ENCODE data around the gene TTC28.

Gene TTC28

DNA sequence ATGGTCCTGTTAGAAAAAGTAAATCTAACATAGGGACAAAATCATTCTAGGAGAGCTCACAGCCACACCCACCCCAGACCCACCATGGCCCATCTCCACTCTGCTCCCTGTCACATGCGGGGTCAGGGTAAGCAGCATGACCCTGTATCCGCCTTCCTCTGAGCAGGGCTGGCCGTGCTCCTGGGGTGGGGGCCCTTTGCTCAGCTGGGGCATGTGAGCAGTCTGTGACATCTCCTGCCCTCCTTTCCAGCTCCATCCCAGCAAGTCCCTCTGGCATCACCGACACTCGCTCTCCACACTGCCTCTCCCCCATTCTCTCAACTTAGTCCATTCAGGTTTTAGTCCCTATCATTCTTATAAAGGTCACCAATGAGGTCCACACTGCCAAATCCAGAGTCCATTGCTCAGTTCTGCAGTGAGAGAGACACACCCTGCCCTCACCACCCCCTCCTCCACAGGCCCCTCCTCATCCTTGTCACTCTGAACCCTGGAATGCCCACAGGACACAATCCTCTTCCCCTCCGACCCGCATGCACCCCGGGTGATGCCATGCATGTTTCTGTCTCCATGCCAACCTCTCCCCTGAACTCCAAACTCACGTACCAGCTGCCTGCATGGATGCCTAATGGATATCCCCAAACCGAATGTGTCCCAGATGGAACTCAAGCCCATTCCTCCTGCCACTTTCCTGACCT is 695.5 kb downstream of the TTC28 start:
- Histone ChIP-seq H4K20me1 (no peaks in the 10 kb centered on the region), H3K9me3 (no peaks in the 10 kb centered on the region), H3K9ac (no peak overlapping the region), H3K4me2 (no peak overlapping the region), H3K27me3 (no peaks in the 10 kb centered on the region), H3K4me3 (no peak overlapping the region), H3K36me3 (peaks cover 14% of the 10 kb centered on the region; the same call in 1 of the 2 replicates), H3K27ac (no peak overlapping the region), H3K4me1 (peaks cover 28% of the 10 kb centered on the region)
- no peak for TF ChIP-seq Cebpa-rat (IDR thresholded peaks at IDR 0.05)

- Histone ChIP-seq H4K20me1 (no peaks in the 10 kb centered on the region), H3K9me3 (no peaks in the 10 kb centered on the region), H3K4me1 (peaks cover 28% of the 10 kb centered on the region), H3K4me3 (no peak overlapping the region), H3K4me2 (no peak overlapping the region), H3K9ac (no peak overlapping the region), H3K27me3 (no peaks in the 10 kb centered on the region), H3K36me3 (peaks cover 14% of the 10 kb centered on the region; the same call in 1 of the 2 replicates), H3K27ac (no peak overlapping the region)
- no peak for TF ChIP-seq Cebpa-rat (IDR thresholded peaks at IDR 0.05)
Measured at GRCh38 chr22:27983361-27983791, 696.3 kb downstream of the TTC28 start.

DNA sequence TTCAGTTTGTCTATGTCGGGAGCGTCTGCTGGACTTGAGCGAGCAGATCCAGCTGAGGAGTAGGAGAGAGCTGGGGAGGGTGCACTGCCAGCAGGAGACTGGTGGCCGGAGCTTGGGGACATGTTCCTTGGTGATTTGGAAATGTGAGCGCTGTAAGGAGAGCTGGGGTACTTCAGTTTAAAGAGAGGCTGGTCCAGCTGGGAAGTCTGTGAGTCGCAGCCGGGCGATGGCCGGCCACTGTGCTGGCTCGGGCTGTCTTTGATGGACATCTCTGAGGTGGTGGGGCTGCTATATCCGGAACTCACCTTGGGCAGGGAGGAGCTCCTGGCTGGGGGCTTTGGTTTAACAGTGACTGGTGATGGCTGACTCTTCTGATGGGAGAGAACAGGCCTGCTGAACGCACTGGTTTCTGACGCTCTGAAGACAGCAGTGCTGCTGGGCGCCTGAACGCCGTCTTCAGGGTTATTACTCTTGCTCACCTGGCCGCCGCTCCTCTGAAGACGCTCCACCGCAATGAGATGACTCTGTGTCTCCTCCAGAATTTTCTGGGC is 696.9 kb downstream of the TTC28 start:
- no peak overlapping the region for H3K4me2 ChIP-seq
- H3K9me3 ChIP-seq: no peaks in the 10 kb centered on the region
- H3K27me3 ChIP-seq: no peaks in the 10 kb centered on the region
- peaks cover 25% of the 10 kb centered on the region for H3K4me1 ChIP-seq
- peaks cover 14% of the 10 kb centered on the region; the same call in 1 of the 2 replicates for H3K36me3 ChIP-seq
- no peak overlapping the region for H3K4me3 ChIP-seq
- no peak overlapping the region for H3K9ac ChIP-seq
- H3K27ac ChIP-seq: no peak overlapping the region
- H4K20me1 ChIP-seq: no peaks in the 10 kb centered on the region
- no peak for TF ChIP-seq Cebpa-rat (IDR thresholded peaks at IDR 0.05)

DNA sequence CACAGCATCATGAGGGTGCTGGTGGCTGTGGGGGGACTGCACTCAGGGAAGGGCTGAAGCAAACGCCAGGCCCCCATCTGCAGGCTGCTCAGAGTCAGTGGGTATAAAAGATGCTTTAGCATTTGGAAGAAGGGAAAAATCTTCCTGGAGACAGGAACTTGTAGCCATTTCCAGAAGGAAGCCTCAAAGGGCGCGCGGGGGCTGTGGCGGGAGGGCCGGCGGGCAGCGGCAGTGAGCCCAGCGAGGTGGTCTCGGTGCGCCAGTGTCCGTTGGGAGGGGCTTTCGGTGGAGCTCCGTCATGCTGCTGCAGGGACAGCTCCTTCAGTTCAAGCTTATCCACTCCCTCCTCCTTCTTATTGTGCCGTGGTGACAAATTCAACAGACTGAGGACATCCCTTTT is 697.5 kb downstream of the TTC28 start:
- Histone ChIP-seq H3K4me2 (no peak overlapping the region), H3K27ac (no peak overlapping the region), H3K9ac (no peak overlapping the region), H3K4me1 (peaks cover 19% of the 10 kb centered on the region), H3K36me3 (peaks cover 14% of the 10 kb centered on the region; the same call in 1 of the 2 replicates), H3K9me3 (no peaks in the 10 kb centered on the region), H3K27me3 (no peaks in the 10 kb centered on the region), H4K20me1 (no peaks in the 10 kb centered on the region), H3K4me3 (no peak overlapping the region)
- no peak for TF ChIP-seq Cebpa-rat (IDR thresholded peaks at IDR 0.05)

DNA sequence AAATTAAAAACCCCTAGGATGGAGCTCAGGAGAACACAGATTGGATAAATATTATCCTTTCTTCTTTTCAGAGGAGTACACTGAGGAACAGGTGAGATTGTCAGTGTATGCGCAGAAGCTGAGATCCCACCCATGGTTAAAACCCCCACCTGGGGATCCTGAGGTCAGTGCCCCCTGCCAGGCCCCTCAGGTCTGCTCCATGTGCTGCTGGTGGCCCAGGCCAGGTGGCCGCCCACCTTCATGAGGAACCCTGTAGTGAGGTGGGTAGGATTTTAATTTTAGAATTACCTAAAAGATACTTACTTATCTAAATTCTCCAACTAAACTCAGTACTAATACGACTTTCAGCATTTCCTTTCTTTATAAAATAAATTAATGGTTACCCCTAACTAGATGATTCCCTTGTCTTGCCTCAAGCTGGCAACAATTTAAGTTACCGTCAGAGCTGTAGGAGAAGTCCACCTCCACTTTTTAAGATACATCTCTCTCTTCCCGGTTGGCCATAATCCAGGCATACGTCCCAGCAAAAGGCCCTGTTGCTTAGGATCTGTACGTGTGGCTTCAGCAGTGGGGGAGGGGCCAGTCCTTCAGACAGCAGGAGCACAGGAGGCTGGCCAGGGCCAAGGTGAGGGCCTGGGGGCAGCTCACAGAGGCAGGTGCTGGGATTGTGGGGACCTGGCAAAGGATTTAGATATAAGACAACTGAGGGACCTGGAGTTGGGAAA is 699.1 kb downstream of the TTC28 start:
- no peaks in the 10 kb centered on the region for H4K20me1 ChIP-seq
- H3K27ac ChIP-seq: no peak overlapping the region
- H3K36me3 ChIP-seq: peaks cover 14% of the 10 kb centered on the region; the same call in 1 of the 2 replicates
- H3K27me3 ChIP-seq: no peaks in the 10 kb centered on the region
- H3K9ac ChIP-seq: no peak overlapping the region
- TF ChIP-seq Cebpa-rat (IDR thresholded peaks at IDR 0.05): no peak
- no peak overlapping the region for H3K4me3 ChIP-seq
- H3K4me2 ChIP-seq: no peak overlapping the region
- no peaks in the 10 kb centered on the region for H3K9me3 ChIP-seq
- H3K4me1 ChIP-seq: peaks cover 12% of the 10 kb centered on the region

DNA sequence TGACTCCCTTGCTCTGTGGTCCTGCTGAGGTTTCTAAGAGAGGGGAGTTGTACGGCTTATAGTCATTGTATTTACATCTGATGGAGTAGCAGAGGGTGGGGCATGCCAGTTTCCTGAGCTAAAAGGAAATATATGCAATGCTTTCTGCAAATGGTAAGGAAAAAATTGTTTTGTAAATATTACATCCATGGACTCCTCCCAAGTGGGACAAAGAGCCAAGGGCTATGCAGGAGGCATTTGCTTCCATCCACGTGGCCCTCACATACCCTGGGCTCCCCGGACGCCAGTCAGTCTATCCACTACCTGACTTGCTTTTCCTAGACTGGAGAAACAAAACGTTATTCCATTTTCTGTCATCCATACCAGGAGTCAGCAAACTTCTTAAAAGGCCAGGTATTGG is 700.8 kb downstream of the TTC28 start:
- H4K20me1 ChIP-seq: no peaks in the 10 kb centered on the region
- H3K36me3 ChIP-seq: peaks cover 14% of the 10 kb centered on the region; the same call in 1 of the 2 replicates
- H3K27ac ChIP-seq: no peak overlapping the region
- H3K4me1 ChIP-seq: no peaks in the 10 kb centered on the region
- no peaks in the 10 kb centered on the region for H3K9me3 ChIP-seq
- H3K4me2 ChIP-seq: no peak overlapping the region
- no peak for TF ChIP-seq Cebpa-rat (IDR thresholded peaks at IDR 0.05)
- no peak overlapping the region for H3K4me3 ChIP-seq
- no peak overlapping the region for H3K9ac ChIP-seq
- H3K27me3 ChIP-seq: no peaks in the 10 kb centered on the region

DNA sequence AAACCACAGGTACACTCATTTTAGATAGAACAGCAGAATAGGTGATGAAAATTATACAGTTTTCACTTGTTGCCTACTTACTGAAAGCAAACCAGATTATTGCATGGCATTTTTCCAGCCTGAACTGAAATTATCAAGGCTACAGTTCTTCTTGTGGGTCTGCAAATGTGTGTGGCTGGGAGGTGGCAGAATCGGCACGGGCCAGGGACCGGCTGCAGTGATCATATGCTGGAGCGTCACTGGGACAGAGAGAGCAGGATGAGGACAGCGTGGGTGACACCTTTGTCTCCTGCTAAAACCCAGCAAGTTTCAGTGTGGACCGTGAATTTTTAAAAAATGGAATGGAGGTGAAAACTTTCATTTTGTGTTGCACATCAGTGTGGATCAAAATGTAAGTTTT is 701.3 kb downstream of the TTC28 start:
- Histone ChIP-seq H3K27ac (no peak overlapping the region), H3K27me3 (no peaks in the 10 kb centered on the region), H3K4me3 (no peak overlapping the region), H3K9ac (no peak overlapping the region), H3K4me2 (no peak overlapping the region), H3K4me1 (no peaks in the 10 kb centered on the region), H3K36me3 (peaks cover 14% of the 10 kb centered on the region; the same call in 1 of the 2 replicates), H4K20me1 (no peaks in the 10 kb centered on the region), H3K9me3 (no peaks in the 10 kb centered on the region)
- TF ChIP-seq Cebpa-rat (IDR thresholded peaks at IDR 0.05): no peak

- peaks cover 8% of the 10 kb centered on the region; the same call in 1 of the 2 replicates for H3K9me3 ChIP-seq
- no peaks in the 10 kb centered on the region for H3K27me3 ChIP-seq
- H3K4me1 ChIP-seq: no peaks in the 10 kb centered on the region
- no peak overlapping the region for H3K4me2 ChIP-seq
- TF ChIP-seq Cebpa-rat (IDR thresholded peaks at IDR 0.05): no peak
- no peak overlapping the region for H3K9ac ChIP-seq
- no peak overlapping the region for H3K27ac ChIP-seq
- H3K36me3 ChIP-seq: no peaks in the 10 kb centered on the region
- no peak overlapping the region for H3K4me3 ChIP-seq
- no peaks in the 10 kb centered on the region for H4K20me1 ChIP-seq
Measured at GRCh38 chr22:27976586-27976985, 703.1 kb downstream of the TTC28 start.

GRCh38 chr22:27975381-27976013 is 704.1 kb downstream of the TTC28 start:
- no peaks in the 10 kb centered on the region for H4K20me1 ChIP-seq
- no peaks in the 10 kb centered on the region for H3K4me1 ChIP-seq
- TF ChIP-seq Cebpa-rat (IDR thresholded peaks at IDR 0.05): no peak
- H3K36me3 ChIP-seq: no peaks in the 10 kb centered on the region
- no peak overlapping the region for H3K27ac ChIP-seq
- H3K9me3 ChIP-seq: peaks cover 8% of the 10 kb centered on the region
- H3K4me3 ChIP-seq: no peak overlapping the region
- H3K27me3 ChIP-seq: no peaks in the 10 kb centered on the region
- no peak overlapping the region for H3K9ac ChIP-seq
- no peak overlapping the region for H3K4me2 ChIP-seq

Measured in BLaER1 (cell line).